IPS-18a (cell line): Measurements from ENCODE around the gene ENTPD3.
A peak's percentile ranks its signal among the peaks of the same experiment; 100 is the strongest.
"Not testable (repeated sequence)": the region's sequence is repeated elsewhere in the genome, so short reads cannot be mapped to it uniquely, and the experiment has no call there.

Experiments
- H3K27ac ChIP-seq: one replicate; pipeline ENCODE4 v1.5.1; 2013; ENCODE audit warnings: low read length
- H3K27me3 ChIP-seq: one replicate; pipeline ENCODE4 v1.6.1; 2013; ENCODE audit warnings: mild to moderate bottlenecking, low read length; ENCODE audit not compliant: control insufficient read depth, insufficient read depth
- H3K36me3 ChIP-seq: one replicate; pipeline ENCODE4 v1.6.1; 2013; ENCODE audit warnings: low read depth, low read length; ENCODE audit not compliant: control insufficient read depth
- H3K4me1 ChIP-seq: one replicate; pipeline ENCODE4 v1.6.1; 2013; ENCODE audit warnings: low read depth, low read length; ENCODE audit not compliant: control insufficient read depth
- H3K4me3 ChIP-seq: one replicate; pipeline ENCODE4 v1.5.1; 2013; ENCODE audit warnings: low read length
- H3K9ac ChIP-seq: one replicate; pipeline ENCODE4 v1.6.1; 2013; ENCODE audit warnings: mild to moderate bottlenecking, low read length, moderate library complexity
- H3K9me3 ChIP-seq: one replicate; pipeline ENCODE4 v1.6.1; 2013; ENCODE audit warnings: low read depth, low read length; ENCODE audit not compliant: control insufficient read depth

Gene ENTPD3

DNA sequence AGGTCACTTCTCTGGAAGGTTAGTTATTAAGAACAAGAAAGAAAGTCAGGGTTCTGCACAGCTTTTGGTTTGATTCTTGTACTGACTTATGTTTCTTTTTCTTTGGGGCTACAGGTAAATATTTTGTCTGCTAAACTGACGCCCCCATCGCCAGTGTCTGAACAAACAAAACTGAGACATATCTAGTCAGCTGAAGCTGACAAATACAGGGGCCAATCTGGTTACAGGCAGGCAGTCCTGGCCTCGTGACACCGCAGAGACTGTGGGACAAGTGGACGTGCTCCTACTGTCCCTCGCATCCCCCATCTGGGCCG, 65.5 kb downstream of the ENTPD3 start:
- no peaks in the 10 kb centered on the region for H3K36me3 ChIP-seq
- H3K9me3 ChIP-seq: no peaks in the 10 kb centered on the region
- H3K9ac ChIP-seq: peak overlapping the region; percentile 71
- H3K27me3 ChIP-seq: no peaks in the 10 kb centered on the region
- H3K4me1 ChIP-seq: no peaks in the 10 kb centered on the region
- peak overlapping the region; percentile 66 for H3K4me3 ChIP-seq
- H3K27ac ChIP-seq: peak overlapping the region; percentile 13

- peak overlapping the region; percentile 13 for H3K27ac ChIP-seq
- peaks cover 2% of the 10 kb centered on the region for H3K36me3 ChIP-seq
- H3K4me1 ChIP-seq: peaks cover under 1% of the 10 kb centered on the region
- H3K9me3 ChIP-seq: no peaks in the 10 kb centered on the region
- H3K27me3 ChIP-seq: no peaks in the 10 kb centered on the region
- H3K9ac ChIP-seq: peak overlapping the region; percentile 71
- H3K4me3 ChIP-seq: peak overlapping the region; percentile 66
These were observed 66.1 kb downstream of the ENTPD3 start for GRCh38 chr3:40452876-40453730.

GRCh38 chr3:40453933-40454332, 66.9 kb downstream of the ENTPD3 start:
- Histone ChIP-seq H3K27ac (no peak overlapping the region), H3K9me3 (no peaks in the 10 kb centered on the region), H3K9ac (peak overlapping the region; percentile 33), H3K4me3 (peak overlapping the region; percentile 66), H3K36me3 (peaks cover 10% of the 10 kb centered on the region), H3K4me1 (peaks cover 7% of the 10 kb centered on the region), H3K27me3 (no peaks in the 10 kb centered on the region)

DNA sequence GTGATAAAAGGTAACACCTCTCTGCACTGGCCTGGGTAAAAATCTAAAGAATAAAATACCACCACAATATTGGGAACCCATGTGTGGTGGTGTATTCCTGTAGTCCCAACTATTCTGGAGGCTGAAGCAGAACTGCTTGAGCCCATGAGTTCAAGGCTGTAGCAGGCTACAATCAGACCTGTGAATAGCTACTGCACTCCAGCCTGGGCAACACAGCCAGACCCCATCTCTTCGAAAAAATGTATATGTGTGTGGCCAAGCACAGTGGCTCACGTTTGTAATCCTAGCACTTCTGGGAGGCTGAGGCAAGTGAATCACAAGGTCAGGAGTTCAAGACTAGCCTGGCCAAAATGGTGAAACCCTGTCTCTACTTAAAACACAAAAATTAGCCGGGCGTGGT, 68.3 kb downstream of the ENTPD3 start:
- Histone ChIP-seq H3K9me3 (no peaks in the 10 kb centered on the region), H3K9ac (no peak overlapping the region), H3K27me3 (no peaks in the 10 kb centered on the region), H3K4me1 (peaks cover 11% of the 10 kb centered on the region), H3K4me3 (no peak overlapping the region), H3K27ac (no peak overlapping the region), H3K36me3 (peaks cover 24% of the 10 kb centered on the region)

DNA sequence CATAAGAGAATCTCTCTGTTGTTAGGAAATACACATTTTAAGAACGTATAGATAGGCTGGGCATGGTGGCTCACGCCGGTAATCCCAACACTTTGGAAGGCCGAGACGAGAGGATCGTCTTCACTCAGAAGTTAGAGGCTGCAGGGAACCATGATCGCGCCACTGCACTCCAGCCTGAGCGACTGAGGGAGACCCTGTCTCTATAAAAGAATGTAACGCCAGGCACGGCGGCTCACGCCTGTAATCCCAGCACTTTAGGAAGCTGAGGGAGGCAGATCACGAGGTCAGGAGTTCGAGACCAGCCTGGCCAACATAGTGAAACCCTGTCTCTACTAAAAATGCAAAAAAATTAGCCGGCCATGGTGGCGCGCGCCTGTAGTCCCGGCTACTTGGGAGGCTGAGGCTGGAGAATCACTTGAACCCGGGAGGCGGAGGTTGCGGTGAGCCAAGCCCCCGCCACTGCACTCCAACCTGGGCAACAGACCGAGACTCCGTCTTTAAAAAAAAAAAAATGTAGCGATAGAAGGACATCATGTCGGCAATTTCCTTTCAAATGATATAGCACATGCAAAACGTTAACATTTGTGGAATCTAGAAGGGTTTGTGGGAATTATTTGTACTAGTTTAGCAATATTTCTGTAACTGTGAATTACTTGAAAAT, 69.4 kb downstream of the ENTPD3 start:
- peak overlapping the region; percentile 98 for H3K4me3 ChIP-seq
- H3K36me3 ChIP-seq: peaks cover 35% of the 10 kb centered on the region
- H3K4me1 ChIP-seq: peaks cover 11% of the 10 kb centered on the region

GRCh38 chr3:40456940-40457823, 70.2 kb downstream of the ENTPD3 start, which contains the start of gene RPL14:
Gene RPL14 (plus strand): TSS chr3:40457339. CDS start chr3:40457472, 133 bp downstream.
- Histone ChIP-seq H3K4me3 (peak within 1 kb of the TSS; percentile 98), H3K27ac (peak within 1 kb of the TSS; percentile 92), H3K9ac (peak within 1 kb of the TSS; percentile 96), H3K36me3 (peaks cover 42% of the 10 kb centered on the region), H3K27me3 (no peaks in the 10 kb centered on the region), H3K9me3 (no peaks in the 10 kb centered on the region), H3K4me1 (peaks cover 11% of the 10 kb centered on the region)

More for the DNA sequence above, 69.4 kb downstream of the ENTPD3 start:
- Histone ChIP-seq H3K27ac (peak overlapping the region; percentile 92), H3K9me3 (no peaks in the 10 kb centered on the region), H3K9ac (peak overlapping the region; percentile 96), H3K27me3 (no peaks in the 10 kb centered on the region)

GRCh38 chr3:40458473-40458872, 71.5 kb downstream of the ENTPD3 start:
- Histone ChIP-seq H3K27me3 (no peaks in the 10 kb centered on the region), H3K4me1 (peaks cover 11% of the 10 kb centered on the region), H3K4me3 (peak overlapping the region; percentile 98), H3K27ac (no peak overlapping the region), H3K9ac (peak overlapping the region; percentile 96), H3K9me3 (no peaks in the 10 kb centered on the region), H3K36me3 (peaks cover 52% of the 10 kb centered on the region)

GRCh38 chr3:40460481-40460880, 73.5 kb downstream of the ENTPD3 start:
- H3K9me3 ChIP-seq, H3K4me3 ChIP-seq, H3K27me3 ChIP-seq, H3K27ac ChIP-seq, H3K9ac ChIP-seq: not testable (repeated sequence)
- Histone ChIP-seq H3K4me1 (peaks cover 11% of the 10 kb centered on the region), H3K36me3 (peaks cover 66% of the 10 kb centered on the region)

- Histone ChIP-seq H3K4me3 (no peak overlapping the region), H3K36me3 (peaks cover 66% of the 10 kb centered on the region), H3K9me3 (no peaks in the 10 kb centered on the region), H3K4me1 (peaks cover 11% of the 10 kb centered on the region), H3K27me3 (no peaks in the 10 kb centered on the region), H3K27ac (no peak overlapping the region), H3K9ac (no peak overlapping the region)
These were observed 74.2 kb downstream of the ENTPD3 start for GRCh38 chr3:40461161-40461560.

DNA sequence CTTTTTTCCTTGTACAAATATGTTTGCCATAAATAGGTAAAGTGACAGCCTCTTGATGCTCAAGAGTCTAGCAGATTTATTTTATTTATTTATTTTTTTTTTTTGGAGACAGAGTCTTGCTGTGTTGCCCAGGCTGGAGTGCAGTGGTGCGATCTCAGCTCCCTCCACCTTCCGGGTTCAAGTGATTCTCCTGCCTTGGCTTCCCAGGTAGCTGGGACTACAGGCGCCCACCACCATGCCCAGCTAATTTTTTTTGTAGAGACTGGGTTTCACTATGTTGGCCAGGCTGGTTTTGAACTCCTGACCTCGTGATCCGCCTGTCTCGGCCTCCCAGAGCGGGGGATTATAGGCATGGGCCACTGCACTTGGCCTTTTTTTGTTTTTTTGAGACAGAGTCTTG, 75.9 kb downstream of the ENTPD3 start:
- H3K27me3 ChIP-seq, H3K27ac ChIP-seq, H3K4me3 ChIP-seq, H3K9ac ChIP-seq, H3K9me3 ChIP-seq: not testable (repeated sequence)
- H3K4me1 ChIP-seq: peaks cover 11% of the 10 kb centered on the region
- peaks cover 66% of the 10 kb centered on the region for H3K36me3 ChIP-seq

- no peak overlapping the region for H3K27ac ChIP-seq
- peaks cover 59% of the 10 kb centered on the region for H3K36me3 ChIP-seq
- H3K4me3 ChIP-seq: no peak overlapping the region
These were observed 76.6 kb downstream of the ENTPD3 start for GRCh38 chr3:40463579-40463978.

More at GRCh38 chr3:40463579-40463978, 76.6 kb downstream of the ENTPD3 start:
- no peak overlapping the region for H3K9ac ChIP-seq
- peaks cover 6% of the 10 kb centered on the region for H3K4me1 ChIP-seq
- H3K27me3 ChIP-seq: no peaks in the 10 kb centered on the region
- H3K9me3 ChIP-seq: no peaks in the 10 kb centered on the region
